ENCODE results near the gene SLC30A4.

DNA sequence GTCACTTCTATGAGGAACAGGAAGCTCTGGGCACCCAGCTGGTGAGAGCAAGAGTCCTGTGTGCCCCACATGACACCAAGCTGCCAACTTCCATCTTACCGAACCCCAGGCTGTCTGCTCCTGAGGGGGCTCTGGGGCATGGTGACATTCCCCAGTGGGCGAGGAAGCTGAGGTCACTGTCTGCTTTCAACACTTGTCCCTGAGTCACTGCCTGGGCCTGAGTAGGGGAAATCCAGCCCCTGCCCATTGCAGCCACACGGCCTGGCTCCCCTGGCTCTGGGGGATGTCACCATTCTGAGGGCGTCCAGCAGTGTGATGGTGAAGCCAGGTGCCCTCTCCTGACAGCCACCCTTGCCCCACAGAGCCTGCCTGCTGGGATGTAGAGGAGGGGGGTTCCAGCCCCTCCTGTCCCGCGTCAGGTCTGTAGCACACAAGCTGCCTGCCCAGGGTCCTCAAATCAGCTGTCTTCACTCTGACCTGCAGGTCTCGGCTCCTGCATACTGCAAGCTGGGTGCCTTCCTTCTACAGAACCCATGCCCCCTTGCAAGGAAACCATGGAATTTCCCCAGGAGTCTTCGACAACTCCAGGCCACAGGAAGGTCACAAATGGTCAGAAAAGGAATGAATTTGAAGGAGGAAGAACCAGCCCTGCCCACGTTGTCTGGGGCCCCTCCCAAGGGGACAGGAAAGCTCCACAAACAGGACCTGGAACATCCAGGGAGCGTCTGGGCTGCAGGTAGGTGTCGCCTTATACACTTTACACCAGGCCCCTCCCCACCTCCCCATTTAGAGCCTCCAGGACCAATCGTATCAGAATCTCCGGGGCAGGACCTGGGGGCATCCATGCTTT is 74.3 kb downstream of the SLC30A4 start:
- TF ChIP-seq, protein P1, sequence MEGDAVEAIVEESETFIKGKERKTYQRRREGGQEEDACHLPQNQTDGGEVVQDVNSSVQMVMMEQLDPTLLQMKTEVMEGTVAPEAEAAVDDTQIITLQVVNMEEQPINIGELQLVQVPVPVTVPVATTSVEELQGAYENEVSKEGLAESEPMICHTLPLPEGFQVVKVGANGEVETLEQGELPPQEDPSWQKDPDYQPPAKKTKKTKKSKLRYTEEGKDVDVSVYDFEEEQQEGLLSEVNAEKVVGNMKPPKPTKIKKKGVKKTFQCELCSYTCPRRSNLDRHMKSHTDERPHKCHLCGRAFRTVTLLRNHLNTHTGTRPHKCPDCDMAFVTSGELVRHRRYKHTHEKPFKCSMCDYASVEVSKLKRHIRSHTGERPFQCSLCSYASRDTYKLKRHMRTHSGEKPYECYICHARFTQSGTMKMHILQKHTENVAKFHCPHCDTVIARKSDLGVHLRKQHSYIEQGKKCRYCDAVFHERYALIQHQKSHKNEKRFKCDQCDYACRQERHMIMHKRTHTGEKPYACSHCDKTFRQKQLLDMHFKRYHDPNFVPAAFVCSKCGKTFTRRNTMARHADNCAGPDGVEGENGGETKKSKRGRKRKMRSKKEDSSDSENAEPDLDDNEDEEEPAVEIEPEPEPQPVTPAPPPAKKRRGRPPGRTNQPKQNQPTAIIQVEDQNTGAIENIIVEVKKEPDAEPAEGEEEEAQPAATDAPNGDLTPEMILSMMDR (conservative IDR thresholded peaks at IDR 0.05): no peak
- TF ChIP-seq ZFX (IDR thresholded peaks at IDR 0.05): no peak

Data from C4-2B (cell line).